GM21529 (cell line): ENCODE data around the gene BAG2.

Experiments used
- ATAC-seq: cut with Tn5 transposase; IDR thresholded peaks from one replicate; pipeline ENCODE4 v1.9.1; 2021; ENCODE audit not compliant: unreplicated experiment

Gene BAG2

GRCh38 chr6:57172136-57173055 is at the start of gene BAG2:
Gene BAG2, plus strand, starts transcription at chr6:57172326. Its CDS starts 372 bp downstream, at chr6:57172698.
- ATAC-seq, result peak; percentile 86

GRCh38 chr6:57123111-57123510 is 49.0 kb upstream of the BAG2 start:
- ATAC-seq, result no peak

DNA sequence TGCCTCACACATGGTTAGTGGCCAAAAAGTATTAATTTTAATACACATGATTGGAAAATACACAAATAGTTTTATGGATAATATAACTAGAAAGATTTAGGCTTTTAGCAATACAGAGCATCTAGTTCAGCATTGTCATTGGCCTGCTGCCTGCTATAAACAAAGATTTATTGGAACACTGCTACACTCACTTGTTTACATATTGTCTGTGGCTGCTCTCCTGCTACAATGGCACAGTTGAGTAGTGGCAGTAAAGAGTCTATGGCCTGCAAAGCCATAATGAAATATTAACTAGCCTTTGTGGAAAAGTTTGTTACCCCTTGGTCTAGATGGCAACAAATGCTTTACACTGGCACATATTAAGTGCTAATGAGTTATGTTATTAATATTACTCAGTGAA is 44.4 kb upstream of the BAG2 start:
- ATAC-seq, result no peak

DNA sequence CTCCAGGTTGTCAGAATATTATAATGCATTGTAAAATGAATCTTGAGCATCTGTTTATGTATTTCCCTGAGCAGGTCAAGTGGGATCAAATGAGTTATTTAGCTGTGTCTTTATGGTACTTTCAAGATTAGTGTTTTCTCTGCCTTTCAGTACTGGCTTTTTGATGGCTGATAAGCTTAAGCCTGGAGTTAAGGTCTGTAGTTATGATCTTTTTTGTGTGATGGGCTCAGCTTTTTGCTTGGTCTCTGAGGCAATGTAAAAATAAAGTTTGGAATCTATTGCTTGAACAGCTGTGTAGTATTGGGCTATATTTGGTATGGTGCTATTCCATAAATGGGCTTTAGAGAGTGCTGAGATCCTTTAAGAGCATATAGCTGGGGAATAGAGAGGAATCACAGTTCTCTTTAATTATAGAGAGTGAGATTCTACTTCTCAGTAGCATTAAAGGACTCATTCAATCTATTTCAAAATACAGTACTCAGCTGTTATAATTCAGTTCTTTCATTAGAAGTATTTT is 41.4 kb upstream of the BAG2 start:
- ATAC-seq, result no peak

DNA sequence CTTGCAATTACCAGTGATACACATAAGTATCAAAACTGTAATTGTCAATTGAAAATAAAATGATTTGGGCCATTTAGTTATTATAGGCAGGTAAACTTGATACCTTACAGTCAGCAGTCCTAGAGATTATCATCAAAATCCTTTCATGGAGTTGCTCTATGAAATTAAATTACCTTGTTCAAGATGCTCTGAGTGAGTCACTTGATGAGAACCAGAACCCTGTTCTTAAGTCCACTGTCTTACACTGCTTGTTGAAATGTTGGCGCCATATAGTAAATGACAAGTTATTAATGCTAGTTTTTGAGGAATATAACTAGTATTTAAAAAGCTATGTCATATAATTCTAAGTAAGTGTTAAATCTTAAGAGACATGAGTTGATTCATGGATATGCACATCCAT is 37.2 kb upstream of the BAG2 start:
- ATAC-seq, result no peak

DNA sequence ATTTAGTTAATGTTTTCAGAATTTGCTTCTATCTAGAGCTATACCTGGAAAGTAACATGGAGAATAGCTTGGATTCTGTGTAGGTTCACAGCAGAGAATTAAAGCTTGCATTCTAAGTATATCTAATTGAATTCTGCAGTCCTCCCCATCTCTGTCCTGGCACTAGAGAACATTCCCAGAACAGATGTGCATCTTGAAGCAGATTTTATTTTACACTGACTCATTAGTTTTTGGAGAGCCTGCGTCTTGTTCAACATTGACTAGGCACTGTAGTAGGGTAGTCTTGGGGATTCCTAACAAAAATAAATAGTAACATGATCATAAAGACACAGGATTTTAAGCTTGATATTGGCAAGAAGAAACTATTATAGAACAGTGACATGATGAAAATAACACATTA is 36.2 kb upstream of the BAG2 start:
- no peak for ATAC-seq

DNA sequence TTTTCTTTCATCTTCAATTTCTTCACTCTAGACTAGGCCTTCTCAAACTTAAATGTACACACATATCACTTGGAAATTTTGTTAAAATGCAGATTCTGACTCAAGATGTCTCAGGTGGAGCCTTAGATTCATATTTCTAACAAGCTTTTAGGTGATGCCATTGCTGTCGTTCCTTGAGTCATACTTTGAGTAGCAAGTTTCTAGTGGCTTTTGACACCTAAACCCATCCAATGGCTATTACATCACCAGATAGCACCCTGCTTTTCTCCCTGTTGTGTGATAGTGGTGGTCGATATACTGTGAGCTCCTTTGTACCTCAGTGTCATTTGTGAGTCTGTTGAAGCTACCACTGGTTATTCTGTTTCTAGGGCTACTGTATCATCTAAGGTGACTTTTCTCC is 34.8 kb upstream of the BAG2 start:
- ATAC-seq, result no peak

DNA sequence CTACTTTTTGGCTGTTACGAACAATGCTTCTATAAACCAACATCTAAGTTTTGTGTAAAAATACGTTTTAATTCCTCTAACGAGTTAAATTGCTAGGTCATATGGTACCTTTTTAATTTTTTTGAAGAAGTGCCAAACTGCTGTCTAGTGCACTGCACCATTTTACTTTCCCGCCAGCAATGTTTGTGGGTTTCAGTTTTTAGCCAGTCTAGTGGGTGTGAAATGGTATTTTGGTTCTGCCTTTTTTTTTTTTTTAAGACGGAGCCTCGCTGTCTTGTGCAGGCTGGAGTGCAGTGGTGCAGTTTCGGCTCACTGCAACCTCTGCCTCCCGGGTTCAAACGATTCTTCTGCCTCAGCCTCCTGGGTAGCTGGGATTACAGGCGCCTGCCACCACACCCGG is 34.1 kb upstream of the BAG2 start:
- ATAC-seq, result no peak

- ATAC-seq, result no peak
Observed at GRCh38 chr6:57141451-57142177, 30.5 kb upstream of the BAG2 start.

DNA sequence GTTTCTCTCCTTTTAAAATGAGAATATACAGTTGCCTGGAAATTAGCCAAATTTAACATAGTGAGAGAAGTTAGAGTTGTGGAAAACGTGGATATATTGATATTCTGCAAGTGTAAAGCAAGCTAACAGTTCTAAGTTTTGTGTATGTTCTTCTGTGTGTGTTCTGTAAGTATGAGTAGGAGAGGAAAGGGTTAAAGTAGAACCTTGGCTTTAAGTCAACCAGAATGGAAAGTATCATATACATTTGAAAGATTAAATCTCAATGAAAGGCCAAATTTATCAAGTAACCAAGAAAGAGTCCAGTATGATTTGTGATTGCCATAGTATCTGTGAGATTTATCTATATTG is 30.0 kb upstream of the BAG2 start:
- ATAC-seq, result no peak

DNA sequence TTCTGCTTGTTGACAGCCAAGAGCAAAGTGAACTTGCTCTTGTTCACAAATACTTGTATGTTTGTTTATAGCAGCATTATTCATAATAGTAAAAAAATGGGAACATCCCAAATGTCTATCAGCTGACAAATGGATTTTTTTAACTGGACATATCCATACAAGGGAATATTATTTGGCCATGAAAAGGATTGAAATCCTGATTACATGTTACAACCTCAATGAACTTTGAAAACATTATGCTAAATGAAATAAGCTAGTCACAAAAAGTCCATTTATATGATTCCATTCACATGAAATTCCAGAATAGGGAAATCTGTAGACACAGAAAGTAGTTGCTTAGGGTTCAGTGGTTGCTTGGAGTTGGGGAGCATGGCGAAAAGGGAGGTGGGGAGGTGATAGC is 28.4 kb upstream of the BAG2 start:
- ATAC-seq, result no peak

DNA sequence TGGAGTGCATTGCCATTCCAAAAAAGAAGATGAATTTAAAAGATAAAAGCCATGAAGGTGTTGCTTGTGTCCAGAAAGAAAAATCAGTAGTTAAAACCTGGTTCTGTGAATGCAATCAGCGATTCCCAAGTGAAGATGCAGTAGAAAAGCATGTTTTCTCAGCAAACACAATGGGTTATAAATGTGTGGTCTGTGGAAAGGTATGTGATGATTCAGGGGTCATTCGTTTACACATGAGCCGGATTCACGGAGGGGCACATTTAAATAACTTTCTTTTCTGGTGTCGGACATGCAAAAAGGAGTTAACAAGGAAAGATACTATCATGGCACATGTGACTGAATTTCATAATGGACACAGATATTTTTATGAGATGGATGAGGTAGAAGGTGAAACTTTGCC is 24.7 kb upstream of the BAG2 start:
- ATAC-seq, result no peak

DNA sequence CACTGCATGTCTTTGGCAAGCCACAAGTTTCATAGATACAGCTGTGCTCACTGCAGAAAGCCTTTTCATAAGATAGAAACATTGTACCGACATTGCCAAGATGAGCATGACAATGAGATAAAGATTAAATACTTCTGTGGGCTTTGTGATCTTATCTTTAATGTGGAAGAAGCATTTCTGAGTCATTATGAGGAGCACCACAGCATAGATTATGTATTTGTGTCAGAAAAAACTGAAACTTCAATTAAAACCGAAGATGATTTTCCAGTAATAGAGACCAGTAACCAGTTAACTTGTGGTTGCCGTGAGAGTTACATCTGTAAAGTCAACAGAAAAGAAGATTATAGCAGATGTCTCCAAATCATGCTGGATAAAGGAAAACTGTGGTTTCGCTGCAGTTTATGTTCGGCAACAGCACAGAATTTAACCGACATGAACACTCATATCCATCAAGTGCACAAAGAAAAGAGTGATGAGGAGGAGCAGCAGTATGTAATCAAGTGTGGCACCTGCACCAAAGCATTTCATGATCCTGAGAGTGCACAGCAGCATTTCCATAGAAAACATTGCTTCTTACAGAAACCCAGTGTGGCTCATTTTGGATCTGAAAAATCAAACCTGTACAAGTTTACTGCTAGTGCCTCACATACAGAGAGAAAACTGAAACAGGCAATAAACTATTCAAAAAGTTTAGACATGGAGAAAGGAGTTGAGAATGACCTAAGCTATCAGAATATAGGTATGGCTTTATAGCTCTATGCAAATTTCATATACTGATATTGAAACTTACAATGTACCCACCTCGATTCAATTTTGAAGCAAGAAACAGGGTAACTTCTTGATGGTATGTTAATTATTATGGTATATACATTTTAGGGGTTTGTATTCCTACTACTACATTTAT is 23.9 kb upstream of the BAG2 start:
- ATAC-seq, result no peak

DNA sequence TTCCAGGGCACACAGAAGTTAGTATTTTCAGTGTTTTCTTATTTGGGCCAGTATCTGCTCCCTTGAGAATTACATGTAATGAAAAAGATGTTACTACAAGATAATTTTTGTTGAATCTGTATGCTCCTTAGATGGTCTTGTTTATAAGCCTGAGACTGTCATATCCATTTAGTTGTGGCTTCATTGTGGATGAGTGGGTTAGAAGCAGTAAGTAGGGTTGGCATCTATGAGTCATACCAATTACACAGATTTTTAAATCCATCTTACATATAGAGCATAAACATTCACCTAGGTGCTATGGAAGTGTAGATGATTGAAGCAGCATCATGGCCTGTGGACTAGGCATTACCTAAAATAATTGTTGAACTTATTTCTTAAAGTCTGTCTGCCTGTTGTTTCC is 13.5 kb upstream of the BAG2 start:
- no peak for ATAC-seq

DNA sequence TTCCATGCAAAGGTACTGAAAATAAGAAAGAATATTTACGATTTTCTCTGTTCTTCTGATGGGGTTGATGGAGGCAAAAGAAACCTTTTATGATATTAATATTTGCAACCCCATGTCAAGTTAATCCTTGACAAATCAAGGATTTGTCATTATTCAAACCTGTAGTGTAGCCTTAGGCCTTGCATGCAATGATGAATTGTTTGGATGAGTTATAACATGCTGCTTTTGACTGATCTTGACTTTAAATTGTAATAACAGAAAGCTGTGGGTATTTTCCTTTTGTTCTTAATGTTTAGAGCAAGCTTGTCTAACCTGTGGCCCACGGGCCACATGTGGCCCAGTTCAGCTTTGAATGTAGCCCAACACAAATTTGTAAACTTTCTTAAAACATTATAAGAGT is 13.0 kb upstream of the BAG2 start:
- ATAC-seq, result no peak

- no peak for ATAC-seq
Observed at GRCh38 chr6:57162028-57162427, 10.1 kb upstream of the BAG2 start.

GRCh38 chr6:57162516-57162915 is 9.6 kb upstream of the BAG2 start:
- no peak for ATAC-seq

DNA sequence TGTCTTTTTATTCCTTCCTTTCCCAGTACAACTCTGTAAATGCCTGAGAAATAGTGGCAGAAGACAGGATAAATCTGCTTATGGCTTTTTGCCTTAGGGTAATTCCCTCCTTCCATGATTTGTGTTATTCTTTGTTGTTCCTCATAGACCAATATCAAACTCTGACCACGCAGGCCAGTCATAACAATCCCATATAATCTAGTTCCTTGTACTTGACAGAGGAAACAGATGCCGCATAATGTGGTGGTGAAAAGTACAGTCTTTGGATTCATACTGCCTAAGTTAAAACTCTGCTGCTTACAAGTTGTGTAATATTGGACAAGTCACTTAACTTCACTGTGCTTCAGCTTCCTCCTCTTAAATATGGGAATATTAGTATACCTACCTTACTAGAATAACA is 8.2 kb upstream of the BAG2 start:
- ATAC-seq, result no peak

GRCh38 chr6:57165080-57165479 is 7.0 kb upstream of the BAG2 start:
- ATAC-seq, result no peak

DNA sequence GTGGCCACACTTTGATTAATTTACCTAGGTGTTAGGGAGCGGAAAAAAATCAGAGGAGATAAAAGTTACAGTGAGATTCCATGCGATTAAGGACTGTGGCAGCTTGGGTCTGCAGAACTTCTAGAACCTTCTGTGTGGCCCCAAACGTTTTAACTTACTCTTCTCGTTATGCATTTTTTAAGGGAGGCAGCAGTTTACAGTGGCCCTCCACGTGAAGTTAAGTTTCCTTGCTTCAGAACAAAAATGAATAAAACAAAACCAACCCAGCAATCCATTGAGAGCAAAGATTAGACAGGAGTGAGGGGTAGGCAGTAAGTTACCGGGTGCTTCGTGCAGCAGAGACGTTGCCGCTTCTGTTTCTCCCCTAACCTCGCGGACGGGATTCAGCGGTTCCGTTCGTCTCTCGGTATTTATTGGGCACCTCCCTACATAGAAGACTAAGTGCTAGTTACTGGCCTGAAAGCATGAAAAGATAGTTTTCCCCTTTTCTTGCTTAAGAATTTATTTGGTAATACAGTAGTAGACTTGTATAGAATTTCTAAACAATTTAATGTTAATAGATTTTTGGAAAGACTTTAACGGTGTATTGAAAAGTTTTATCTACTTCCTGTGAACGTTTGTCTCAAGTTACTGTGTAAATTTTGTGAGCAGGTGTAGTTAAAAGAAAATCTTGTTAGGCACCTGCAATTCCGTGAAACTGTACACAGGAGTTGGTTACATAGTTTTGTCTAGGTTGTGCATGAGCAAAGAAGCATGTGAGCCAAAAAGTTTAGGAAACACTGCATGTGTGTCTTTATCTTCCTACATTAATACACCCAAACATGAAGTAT is 1.1 kb downstream of the BAG2 start:
- no peak for ATAC-seq
